ENCODE measurements around the gene CUX1.

DNA sequence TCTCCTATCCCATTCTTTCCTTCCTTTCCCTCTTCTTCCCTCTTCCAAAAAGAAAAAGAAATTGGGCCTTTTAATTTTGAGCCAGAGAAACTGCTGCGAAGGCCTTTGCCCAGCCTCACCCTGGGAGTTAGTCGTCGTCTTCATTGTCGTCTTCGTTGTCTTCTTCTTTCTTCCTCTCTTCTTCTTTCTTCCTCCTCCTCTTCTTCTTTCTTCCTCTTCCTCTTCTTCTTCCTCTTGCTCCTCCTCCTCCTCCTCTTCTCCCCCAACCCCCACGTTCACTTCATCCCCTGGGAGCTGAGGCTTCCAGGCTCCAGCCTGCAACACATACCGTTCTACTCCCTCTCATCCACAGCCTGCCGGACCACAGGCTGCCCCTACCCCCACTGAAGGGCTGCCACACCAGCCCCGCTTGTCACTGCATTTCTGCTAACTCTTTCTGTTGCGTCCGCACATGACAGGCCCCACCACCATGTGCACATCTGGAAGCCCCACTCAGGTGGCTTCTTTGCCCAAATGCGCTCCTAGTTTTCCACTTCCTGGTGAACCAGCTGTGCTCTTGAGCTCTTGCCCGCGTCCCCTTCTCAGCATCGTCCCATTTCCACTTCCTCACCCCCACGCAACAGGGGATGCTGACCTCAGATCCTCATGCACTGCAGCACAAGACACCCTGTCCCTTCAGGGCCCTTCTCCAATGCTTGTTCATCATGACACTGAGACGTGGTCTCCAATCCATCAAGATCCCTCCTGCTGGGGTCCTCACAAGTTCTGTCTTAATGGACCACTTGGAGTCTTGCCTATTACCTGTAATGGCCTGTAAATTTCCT, 374.3 kb downstream of the CUX1 start:
- TF ChIP-seq CTCF (IDR thresholded peaks at IDR 0.05; ENCODE audit: insufficient read depth, low read depth, low read length) = no peak
- no peak for TF ChIP-seq EZH2 (IDR thresholded peaks at IDR 0.05; ENCODE audit: insufficient read depth, low read length)

Data from astrocyte (in vitro differentiated cells and primary cell).